ENCODE results near the gene DACT3. TPM values are rescaled to one million over a fixed set of nuclear protein-coding genes. Genes with fewer than 3 reads are reported as not detected.
A peak's percentile ranks its signal among the peaks of the same experiment; 100 is the strongest.

The DACT3 gene
- total RNA-seq, 1 donor from 2014 or later, result 2.6 TPM

- Mint-ChIP-seq H3K27ac (no peak within 1 kb of the TSS), H3K4me1 (ENCODE audit: low read depth) (peaks cover 3% of the 10 kb centered on the region), H3K27me3 (peaks cover 53% of the 10 kb centered on the region), H3K4me3 (ENCODE audit: low read depth) (no peak within 1 kb of the TSS), H3K36me3 (ENCODE audit: insufficient read depth) (no peaks in the 10 kb centered on the region), H3K9me3 (ENCODE audit: low read depth) (no peaks in the 10 kb centered on the region)
- no peak for DNase-seq (ENCODE audit: low spot score, unreplicated experiment)
- no peak for TF ChIP-seq CTCF (IDR thresholded peaks at IDR 0.05; ENCODE audit: unreplicated experiment)
Observed at GRCh38 chr19:46635920-46636761, 24.8 kb downstream of the DACT3 start, which contains the start of gene GNG8. GNG8 (minus strand) TSS chr19:46636202; CDS start chr19:46634682, 1,520 bp downstream.

GRCh38 chr19:46634656-46635218, 26.2 kb downstream of the DACT3 start:
- peaks cover 3% of the 10 kb centered on the region for H3K4me1 Mint-ChIP-seq (ENCODE audit: low read depth)
- H3K27me3 Mint-ChIP-seq, result peaks cover 47% of the 10 kb centered on the region
- H3K4me3 Mint-ChIP-seq (ENCODE audit: low read depth), result no peak overlapping the region
- no peaks in the 10 kb centered on the region for H3K9me3 Mint-ChIP-seq (ENCODE audit: low read depth)
- no peak for DNase-seq (ENCODE audit: low spot score, unreplicated experiment)
- H3K36me3 Mint-ChIP-seq (ENCODE audit: insufficient read depth), result no peaks in the 10 kb centered on the region
- TF ChIP-seq CTCF (IDR thresholded peaks at IDR 0.05; ENCODE audit: unreplicated experiment), result no peak
- H3K27ac Mint-ChIP-seq, result no peak overlapping the region

- Mint-ChIP-seq H3K27ac (peak overlapping the region; percentile 74), H3K27me3 (peaks cover 45% of the 10 kb centered on the region), H3K9me3 (ENCODE audit: low read depth) (no peaks in the 10 kb centered on the region), H3K4me1 (ENCODE audit: low read depth) (peaks cover 3% of the 10 kb centered on the region), H3K36me3 (ENCODE audit: insufficient read depth) (no peaks in the 10 kb centered on the region), H3K4me3 (ENCODE audit: low read depth) (peak overlapping the region; percentile 29)
- TF ChIP-seq CTCF (IDR thresholded peaks at IDR 0.05; ENCODE audit: unreplicated experiment), result no peak
- peak; percentile 64 for DNase-seq (ENCODE audit: low spot score, unreplicated experiment)
Observed at GRCh38 chr19:46634045-46634655, 26.8 kb downstream of the DACT3 start.

- H3K9me3 Mint-ChIP-seq (ENCODE audit: low read depth), result no peaks in the 10 kb centered on the region
- H3K27ac Mint-ChIP-seq, result no peak overlapping the region
- H3K4me1 Mint-ChIP-seq (ENCODE audit: low read depth), result peaks cover 3% of the 10 kb centered on the region
- no peak for TF ChIP-seq CTCF (IDR thresholded peaks at IDR 0.05; ENCODE audit: unreplicated experiment)
- H3K36me3 Mint-ChIP-seq (ENCODE audit: insufficient read depth), result no peaks in the 10 kb centered on the region
- H3K4me3 Mint-ChIP-seq (ENCODE audit: low read depth), result no peak overlapping the region
- H3K27me3 Mint-ChIP-seq, result peaks cover 45% of the 10 kb centered on the region
- DNase-seq (ENCODE audit: low spot score, unreplicated experiment), result no peak
Observed at GRCh38 chr19:46633130-46633529, 27.9 kb downstream of the DACT3 start.

- no peak for TF ChIP-seq CTCF (IDR thresholded peaks at IDR 0.05; ENCODE audit: unreplicated experiment)
- no peaks in the 10 kb centered on the region for H3K9me3 Mint-ChIP-seq (ENCODE audit: low read depth)
- H3K36me3 Mint-ChIP-seq (ENCODE audit: insufficient read depth), result no peaks in the 10 kb centered on the region
- DNase-seq (ENCODE audit: low spot score, unreplicated experiment), result no peak
- peaks cover 49% of the 10 kb centered on the region for H3K27me3 Mint-ChIP-seq
- H3K27ac Mint-ChIP-seq, result no peak overlapping the region
- H3K4me1 Mint-ChIP-seq (ENCODE audit: low read depth), result peaks cover 3% of the 10 kb centered on the region
- no peak overlapping the region for H3K4me3 Mint-ChIP-seq (ENCODE audit: low read depth)
Observed at GRCh38 chr19:46631481-46631880, 29.5 kb downstream of the DACT3 start.

Data from progenitor cell of endocrine pancreas (in vitro differentiated cells).